ENCODE results near the gene KBTBD7.

GRCh38 chr13:41186481-41186880 lies 7.9 kb downstream of the KBTBD7 start:
- TF ChIP-seq POLR2A (IDR thresholded peaks at IDR 0.05): no peak
- no peak for TF ChIP-seq CTCF (IDR thresholded peaks at IDR 0.05)
- no peak for TF ChIP-seq POLR2AphosphoS5 (IDR thresholded peaks at IDR 0.05; ENCODE audit: insufficient read depth in 1 of 2, low read depth in 1 of 2)
